ENCODE data around the gene FBXO47. TPM values are rescaled to one million over a fixed set of nuclear protein-coding genes. Genes with fewer than 3 reads are reported as not detected.

FBXO47 gene
- not detected in 5 replicates for total RNA-seq (2022; extraction: Qiagen RNA extraction; ENCODE audit: low read depth)

GRCh38 chr17:38967290-38967738, at the start of gene FBXO47:
Gene FBXO47, minus strand, starts transcription at chr17:38967403. Its CDS starts 4,378 bp downstream, at chr17:38963025.

GRCh38 chr17:38925263-38925995, 41.8 kb downstream of the FBXO47 start, which contains the start of gene LASP1NB:
Gene LASP1NB, plus strand, starts transcription at chr17:38925614.

Other genes starting within 250 kb of the FBXO47 start
- gene CISD3, start 237.1 kb downstream of the FBXO47 start, total RNA-seq (2022; extraction: Qiagen RNA extraction; ENCODE audit: low read depth) = 49.9 to 90.1 TPM (median 81.8 TPM) in 5 replicates
- gene PCGF2, start 219.1 kb downstream of the FBXO47 start, total RNA-seq (2022; extraction: Qiagen RNA extraction; ENCODE audit: low read depth) = 37.1 to 65.4 TPM (median 55.6 TPM) in 5 replicates
- 371 to 441 TPM (median 418 TPM) in 5 replicates for gene PSMB3, start 214.7 kb downstream of the FBXO47 start, total RNA-seq (2022; extraction: Qiagen RNA extraction; ENCODE audit: low read depth)
- gene PIP4K2B, start 167.8 kb downstream of the FBXO47 start, total RNA-seq (2022; extraction: Qiagen RNA extraction; ENCODE audit: low read depth) = 35.9 to 49.8 TPM (median 43.6 TPM) in 5 replicates
- gene CWC25, start 142.1 kb downstream of the FBXO47 start, total RNA-seq (2022; extraction: Qiagen RNA extraction; ENCODE audit: low read depth) = 22.6 to 26.6 TPM (median 23.2 TPM) in 5 replicates
- 2,538 to 2,929 TPM (median 2,599 TPM) in 5 replicates for gene RPL23, start 113.7 kb downstream of the FBXO47 start, total RNA-seq (2022; extraction: Qiagen RNA extraction; ENCODE audit: low read depth)
- gene LASP1, start 97.3 kb downstream of the FBXO47 start, total RNA-seq (2022; extraction: Qiagen RNA extraction; ENCODE audit: low read depth) = 254 to 281 TPM (median 267 TPM) in 5 replicates
- 0.05 to 0.81 TPM (median 0.11 TPM) in 5 replicates for gene PLXDC1, start 184.2 kb upstream of the FBXO47 start, total RNA-seq (2022; extraction: Qiagen RNA extraction; ENCODE audit: low read depth)
- not detected in 5 replicates for gene ARL5C, start 198.8 kb upstream of the FBXO47 start, total RNA-seq (2022; extraction: Qiagen RNA extraction; ENCODE audit: low read depth)
- gene CACNB1, start 230.3 kb upstream of the FBXO47 start, total RNA-seq (2022; extraction: Qiagen RNA extraction; ENCODE audit: low read depth) = 4.2 to 6.1 TPM (median 5.6 TPM) in 5 replicates
- 3,819 to 4,297 TPM (median 4,051 TPM) in 5 replicates for gene RPL19, start 232.9 kb upstream of the FBXO47 start, total RNA-seq (2022; extraction: Qiagen RNA extraction; ENCODE audit: low read depth)